ENCODE measurements around the gene SEMA5A.
A peak's percentile ranks its signal among the peaks of the same experiment; 100 is the strongest.

Gene SEMA5A

DNA sequence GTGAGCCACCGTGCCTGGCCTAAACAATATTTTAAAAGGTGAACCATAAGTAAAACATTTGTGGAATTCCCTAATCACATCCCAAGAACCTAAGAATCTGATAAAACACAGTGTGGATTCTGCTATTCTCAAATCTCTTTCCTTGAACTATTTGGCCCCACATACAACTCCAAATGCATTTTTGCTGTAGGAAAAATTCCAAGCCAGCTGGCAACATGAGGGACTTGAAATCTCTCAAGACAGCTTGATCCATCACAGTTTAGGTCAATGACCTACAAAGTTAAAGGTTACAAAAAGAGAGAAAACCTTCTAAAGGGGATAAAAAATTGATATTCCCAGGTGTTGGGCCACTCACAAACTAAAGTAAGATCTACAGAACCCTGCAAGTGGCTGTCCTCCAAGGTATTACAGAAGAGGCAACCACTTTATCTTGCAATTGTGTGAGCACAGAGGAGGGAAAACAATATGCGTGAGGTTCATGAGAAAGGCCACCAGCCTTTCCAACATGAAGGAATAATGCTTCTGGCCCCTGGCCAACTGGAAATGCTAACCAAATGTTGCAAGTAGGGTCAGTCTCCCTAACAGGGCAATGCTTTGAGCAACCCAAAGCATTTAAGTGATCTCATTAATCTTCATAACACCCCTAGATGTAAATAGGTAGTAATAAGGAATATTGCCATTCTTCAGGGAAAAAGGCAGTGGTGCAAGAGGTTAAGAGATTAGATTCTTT is 221.4 kb downstream of the SEMA5A start:
- no peak for DNase-seq (ENCODE audit: low read depth)

DNA sequence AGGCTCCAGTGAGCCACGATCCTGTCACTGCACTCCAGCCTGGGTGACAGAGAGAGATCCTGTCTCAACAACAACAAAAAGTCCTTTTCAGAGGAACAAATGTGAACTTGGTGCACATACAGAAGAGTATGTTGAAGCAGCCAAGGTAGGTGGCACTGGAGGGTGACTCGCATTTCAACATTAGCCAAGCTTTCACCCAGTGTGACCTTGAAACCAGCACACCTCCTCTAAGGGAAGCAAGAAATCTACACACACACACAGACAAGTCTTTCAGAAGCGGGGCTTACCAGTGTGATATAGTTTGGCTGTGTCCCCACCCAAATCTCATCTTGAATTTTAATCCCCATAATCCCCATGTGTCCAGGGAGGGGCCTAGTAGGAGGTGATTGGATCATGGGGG is 225.2 kb downstream of the SEMA5A start:
- DNase-seq (ENCODE audit: low read depth) = no peak

DNA sequence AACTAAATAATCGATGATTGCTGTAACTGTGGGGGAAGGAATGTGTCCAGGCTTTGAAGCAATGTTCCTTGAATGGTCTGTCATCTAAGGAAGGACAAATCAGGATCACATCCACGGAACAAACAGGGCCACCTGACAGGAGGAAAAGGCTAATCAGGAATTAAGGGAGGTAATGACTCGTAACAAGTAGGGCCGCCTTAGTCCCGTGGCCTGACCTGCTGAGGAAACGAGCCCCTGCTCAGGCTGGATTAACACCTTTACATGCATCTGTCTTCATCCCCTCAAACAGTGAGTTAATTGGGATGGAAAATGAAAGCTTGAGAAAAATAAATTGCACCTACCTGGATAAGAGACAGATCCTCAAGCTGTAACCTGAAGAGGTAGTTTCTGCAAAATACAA is 227.8 kb downstream of the SEMA5A start:
- DNase-seq (ENCODE audit: low read depth) = no peak

DNA sequence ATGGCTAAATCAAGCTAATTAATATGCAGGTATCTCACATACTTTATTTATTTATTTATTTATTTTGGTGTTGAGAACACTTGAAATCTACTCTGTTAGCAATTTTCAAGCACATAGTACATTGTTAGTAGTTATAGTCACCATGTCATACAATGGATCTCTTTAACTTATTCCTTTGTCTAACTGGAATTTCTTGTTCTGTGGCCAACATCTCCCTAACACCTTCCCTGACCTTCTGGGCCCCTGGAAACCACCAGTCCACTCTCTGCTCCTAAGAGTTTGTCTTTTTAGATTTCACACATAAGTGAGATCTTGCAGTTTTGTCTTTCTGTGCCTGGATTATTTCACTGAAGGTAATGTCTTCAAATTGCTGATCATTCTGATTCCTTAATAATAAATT is 229.1 kb downstream of the SEMA5A start:
- DNase-seq (ENCODE audit: low read depth) = no peak

DNA sequence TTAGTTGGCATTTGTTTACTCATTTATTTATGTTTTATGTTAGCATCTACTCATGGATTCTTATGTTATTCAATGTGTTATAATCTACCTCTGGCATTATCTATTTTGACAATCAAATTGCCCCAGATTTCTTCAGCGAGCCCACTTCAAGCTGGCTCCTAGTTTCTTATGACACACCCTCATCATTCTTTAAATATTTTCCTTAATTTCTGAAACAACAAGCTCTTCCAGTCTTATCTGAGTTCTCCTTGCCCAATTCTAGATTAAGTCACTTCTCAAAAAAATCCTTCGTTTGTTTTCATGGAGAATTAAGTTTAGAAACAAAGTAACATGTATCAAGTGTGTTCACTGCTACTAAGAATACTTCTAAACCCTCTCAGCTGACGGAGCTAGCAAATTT is 229.8 kb downstream of the SEMA5A start:
- no peak for DNase-seq (ENCODE audit: low read depth)

DNA sequence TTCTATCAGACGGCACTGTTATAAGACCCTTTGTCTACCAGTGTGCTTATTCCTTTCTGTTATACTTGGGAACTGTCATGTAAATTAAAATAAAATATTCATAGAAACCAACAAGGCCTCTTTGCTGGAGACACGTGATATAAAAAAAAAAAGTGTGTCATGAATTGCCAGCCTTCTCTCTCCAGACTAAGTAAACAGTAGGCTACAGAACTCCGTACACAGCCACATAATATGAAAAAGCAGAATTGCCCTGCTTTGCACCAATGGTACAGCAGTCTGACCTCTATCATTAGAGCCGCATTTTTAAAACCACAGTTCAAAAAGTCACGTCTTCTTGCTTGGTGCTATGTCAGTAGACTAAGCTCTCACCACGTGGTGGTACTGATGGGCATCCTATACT is 231.3 kb downstream of the SEMA5A start:
- DNase-seq (ENCODE audit: low read depth) = no peak

DNA sequence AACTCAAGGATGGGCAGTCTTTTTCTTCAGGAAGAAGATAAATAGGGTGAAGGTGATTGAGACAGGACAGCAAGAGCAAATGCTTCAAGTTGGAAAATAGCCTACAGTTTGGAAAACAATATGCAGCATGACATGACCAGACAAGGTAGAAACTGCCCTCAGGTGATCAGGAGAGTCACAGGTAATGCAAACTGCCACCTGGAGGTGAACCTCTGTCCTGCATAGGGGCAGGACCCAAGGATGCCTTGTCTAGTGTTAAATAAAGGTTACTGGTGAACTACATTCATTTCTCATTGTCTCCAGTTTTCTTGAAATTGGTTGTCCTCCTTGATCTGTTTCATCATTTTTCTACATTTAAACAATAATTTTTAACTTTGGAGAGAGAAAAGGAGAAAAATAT is 232.1 kb downstream of the SEMA5A start:
- DNase-seq (ENCODE audit: low read depth) = no peak

DNA sequence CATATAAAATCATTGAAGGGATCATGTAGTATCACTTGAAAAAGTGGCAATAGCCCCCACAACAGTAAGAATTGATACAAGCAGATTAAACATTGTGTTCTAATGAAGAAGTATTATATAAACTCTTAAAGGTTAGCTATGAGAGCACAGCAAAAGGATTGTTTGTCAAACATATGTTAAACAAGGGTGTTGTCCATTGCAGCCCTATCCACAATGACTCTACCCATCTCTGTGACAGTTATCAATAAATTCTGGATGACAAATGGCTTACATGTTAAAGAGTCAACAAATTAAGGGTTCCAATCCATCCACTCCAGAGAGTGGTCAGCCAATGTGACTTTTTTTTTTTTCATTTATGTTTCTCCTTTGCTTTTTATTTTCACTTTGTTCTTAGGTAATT is 238.7 kb downstream of the SEMA5A start:
- DNase-seq (ENCODE audit: low read depth) = no peak

DNA sequence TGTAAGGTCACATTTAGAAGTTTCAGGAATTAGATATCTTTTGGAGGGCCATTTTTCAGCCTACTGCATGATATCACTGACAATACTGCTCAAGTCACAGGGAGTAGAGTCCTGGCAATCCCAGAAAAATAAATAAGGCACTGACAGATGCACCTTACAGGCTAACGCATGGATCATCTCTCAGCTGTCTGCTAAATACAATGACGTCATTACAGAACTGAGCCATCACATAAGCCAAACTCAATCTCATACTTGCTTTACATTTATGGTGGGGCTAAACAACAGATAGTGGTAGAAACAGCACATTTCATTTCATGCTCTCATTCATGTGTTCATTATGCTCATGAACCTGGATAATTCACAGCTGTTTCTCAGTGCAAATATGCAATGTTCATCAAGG is 243.7 kb downstream of the SEMA5A start:
- DNase-seq (ENCODE audit: low read depth) = no peak

DNA sequence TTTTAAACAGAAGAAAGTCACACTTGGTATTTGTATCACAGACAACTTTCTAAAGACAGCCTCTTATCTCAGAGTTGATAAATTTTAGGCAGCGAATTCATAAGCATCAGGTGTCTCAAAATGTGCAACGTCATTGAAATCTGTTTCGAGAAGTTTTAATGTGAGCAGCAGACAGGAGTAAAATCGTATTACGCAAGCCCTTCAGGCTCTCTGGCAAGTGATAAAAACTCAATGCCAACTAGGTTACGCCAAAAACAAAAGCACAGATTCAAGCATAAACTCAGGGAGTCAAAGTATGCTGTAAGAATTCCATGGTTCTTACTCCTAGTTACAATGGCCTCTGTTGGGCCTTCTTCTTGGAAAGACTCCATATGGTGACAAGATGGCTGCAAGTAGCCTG is 244.7 kb downstream of the SEMA5A start:
- no peak for DNase-seq (ENCODE audit: low read depth)

DNA sequence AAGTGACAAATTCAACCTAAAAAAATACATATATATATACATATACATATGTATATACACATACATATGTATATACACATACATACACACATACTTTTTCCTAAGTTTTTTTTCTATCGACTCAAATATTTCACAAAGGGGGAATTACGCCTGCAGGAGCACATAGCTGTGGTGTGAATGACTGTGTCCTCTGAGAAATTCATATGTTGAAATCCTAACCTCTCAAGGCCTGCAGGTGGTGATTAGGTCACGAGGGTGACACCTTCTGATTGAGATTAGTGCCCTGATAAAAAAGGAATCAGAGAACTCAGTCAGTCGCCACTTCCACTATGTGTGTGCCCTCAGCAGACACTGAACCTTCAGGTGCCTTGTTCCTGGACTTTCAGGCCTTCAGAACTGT is 248.7 kb downstream of the SEMA5A start:
- no peak for DNase-seq (ENCODE audit: low read depth)

DNA sequence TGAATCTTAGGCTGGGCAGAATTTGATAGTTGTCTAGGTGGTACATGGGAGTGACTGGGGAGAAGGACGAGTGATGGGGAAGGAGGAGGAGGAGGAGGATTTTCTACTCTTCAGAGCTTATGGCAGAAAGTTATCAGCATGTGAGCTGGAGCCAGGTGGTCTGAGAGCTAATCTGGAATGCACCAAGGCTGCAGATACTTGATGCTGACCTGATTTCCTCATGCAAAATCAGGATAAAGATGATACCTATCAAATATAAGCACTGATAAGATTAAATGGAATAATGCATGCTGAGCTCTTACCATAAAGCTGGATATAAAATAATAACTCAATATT is 250.4 kb downstream of the SEMA5A start:
- DNase-seq (ENCODE audit: low read depth) = no peak

DNA sequence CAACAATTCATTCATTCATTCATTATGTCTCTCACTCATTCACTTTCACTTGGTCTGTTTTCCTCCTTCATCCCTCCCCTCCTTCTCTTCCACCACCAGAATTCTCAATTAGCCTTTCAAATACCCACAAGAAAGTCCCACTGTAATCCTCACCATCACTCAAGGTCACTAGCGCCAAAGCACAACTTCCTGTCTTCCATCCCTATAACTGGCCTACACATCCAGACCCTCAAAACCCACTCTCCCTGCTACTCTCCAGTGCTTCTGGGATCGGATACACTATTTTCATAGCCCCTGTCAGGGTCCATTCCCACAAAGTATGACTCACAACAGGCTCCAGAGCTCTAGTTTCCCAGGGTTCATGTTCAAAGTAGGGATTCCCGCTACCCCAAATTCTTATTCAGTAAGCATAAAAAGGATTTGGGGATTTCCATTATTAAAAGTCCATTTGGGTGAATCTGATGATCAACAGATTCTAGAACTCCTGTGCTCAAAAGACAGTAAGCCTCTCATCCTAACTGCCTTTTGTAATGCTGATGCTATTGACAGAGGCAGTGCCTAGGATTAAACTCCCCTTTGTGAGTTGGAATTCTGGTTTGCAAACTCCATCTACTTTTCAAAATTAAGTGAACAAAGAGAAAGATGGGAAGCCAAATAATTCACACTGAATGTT is 250.9 kb downstream of the SEMA5A start:
- no peak for DNase-seq (ENCODE audit: low read depth)

DNA sequence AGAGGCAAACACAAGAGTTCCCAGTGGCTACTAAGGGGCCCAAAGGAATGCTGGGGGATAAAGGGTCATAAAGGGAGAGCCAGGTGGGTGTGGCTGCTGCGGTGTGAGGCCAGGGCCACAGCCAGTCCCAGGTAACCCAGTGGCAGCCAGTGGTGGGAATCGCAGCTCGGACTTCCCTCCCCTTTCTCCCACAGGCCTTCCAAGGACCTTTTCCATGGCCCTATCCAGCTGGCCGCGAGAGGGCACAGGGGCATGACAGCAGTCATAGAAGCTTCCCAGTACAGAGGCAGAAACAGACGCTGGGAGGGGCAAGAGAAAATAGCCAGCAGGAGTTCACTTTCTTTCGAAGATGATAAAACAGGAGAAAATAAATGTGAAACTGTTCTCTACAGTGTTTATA is 257.6 kb downstream of the SEMA5A start:
- no peak for DNase-seq (ENCODE audit: low read depth)

DNA sequence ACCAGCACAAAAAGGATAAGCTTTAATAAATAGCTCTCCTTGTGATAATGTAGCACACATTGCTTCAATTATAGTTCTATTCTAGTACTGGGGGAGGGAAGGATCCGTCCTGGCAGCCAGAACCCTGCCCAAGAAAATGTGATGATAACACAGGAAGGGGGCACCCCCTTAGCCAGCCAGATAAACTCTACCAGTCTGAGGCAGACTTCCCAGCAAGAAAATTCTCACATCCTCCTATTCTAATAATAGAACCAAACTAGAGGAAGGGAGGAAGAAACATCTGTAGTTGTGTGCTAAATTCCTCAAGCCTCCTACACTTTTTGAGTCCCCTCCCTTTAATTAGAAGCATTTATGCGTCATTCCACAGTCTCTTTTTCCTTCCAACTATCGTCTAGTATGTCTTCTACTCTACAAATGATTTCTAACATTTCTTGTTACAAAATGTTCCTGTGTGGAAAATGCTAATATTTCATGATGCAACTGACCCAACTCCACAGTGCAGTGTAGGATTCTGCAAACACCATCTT is 261.0 kb downstream of the SEMA5A start:
- DNase-seq (ENCODE audit: low read depth) = peak; percentile 18

DNA sequence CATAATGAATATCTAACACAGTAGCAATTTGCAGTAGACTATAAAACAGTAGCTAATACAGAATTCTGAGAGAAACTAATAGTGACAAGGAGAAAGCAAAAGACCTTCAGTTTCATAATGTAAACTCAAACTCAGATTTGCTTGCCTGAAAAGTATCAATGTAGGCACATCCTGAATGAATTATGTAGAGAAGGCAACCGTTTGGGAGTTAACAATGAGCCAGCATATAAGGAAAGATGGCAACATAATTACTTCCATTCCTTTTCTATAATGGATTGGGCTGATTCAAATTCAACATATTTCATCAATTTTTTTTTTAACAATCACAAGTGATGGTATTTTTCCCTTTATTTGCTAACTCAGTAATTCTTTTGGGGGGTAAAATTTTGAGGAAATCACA is 261.6 kb downstream of the SEMA5A start:
- no peak for DNase-seq (ENCODE audit: low read depth)

DNA sequence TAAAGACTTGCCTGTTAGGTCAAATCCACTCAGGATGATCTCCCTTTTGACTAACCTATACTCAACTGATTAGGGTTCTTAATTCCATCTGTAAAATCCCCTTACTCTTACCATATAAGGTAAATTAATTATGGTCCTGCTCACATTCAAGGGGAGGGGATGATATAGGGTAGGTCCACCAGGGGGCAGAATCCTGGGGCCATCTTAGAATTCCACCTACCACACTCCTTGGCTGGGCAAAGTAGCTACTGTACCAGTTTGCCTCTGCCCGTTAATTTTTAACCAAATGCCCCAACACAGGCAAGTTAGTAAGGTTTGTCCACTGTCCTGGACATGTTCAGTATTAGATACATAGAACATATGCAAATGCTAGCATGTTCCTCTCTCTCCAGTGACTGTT is 262.4 kb downstream of the SEMA5A start:
- DNase-seq (ENCODE audit: low read depth) = no peak

DNA sequence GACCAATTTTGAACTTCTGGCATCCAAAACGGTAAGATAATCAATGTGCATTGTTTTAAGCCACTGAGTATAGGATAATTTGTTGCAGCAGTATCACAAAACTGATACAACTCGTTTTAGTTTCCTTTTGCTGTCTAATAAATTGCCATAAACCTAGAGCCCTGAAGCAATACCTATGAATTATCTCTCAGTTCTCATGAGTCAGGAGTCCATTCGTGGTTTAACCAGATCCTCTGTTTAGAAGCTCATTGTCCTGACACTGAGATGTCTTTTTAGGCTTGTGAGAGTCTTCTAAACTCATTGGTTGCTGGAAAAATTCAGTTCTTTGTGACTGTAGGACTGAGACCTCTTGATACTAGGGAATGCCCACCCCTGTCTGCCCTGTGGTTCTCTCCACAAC is 262.9 kb downstream of the SEMA5A start:
- no peak for DNase-seq (ENCODE audit: low read depth)

DNA sequence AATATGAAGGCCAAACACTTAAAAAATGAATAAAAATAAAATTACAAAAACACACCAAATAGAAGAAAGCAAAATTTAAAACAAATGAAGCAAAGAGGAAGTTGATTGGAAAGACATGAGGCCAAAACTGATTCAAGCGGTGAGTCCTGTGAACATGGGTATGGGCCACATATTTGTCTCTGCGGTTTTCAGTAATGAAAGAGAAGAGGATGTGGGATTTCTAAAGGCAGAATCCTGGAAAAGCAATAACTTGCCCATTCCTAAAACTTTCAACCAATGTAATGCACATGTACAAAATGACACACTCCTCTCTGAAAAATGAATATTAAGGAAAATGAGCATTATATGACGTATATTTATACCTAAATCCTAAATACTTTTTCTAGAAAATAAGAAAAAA is 263.7 kb downstream of the SEMA5A start:
- DNase-seq (ENCODE audit: low read depth) = no peak

DNA sequence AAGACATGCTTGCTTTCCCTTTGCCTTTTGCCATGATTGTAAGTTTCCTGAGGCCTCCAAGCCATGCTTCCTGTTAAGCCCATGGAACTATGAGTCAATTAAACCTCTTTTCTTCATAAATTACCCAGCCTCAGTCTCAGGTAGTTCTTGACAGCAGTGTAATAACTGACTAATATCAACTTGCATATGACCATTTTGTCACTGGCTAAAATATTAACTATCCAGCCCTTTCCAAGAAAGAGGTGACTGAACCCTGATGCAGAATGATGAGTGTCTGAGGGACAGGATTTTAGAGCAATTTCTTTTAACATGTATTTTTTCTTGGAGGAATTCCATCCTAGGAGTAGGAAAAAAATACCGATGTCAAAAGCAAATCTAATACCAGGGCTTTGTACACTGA is 266.1 kb downstream of the SEMA5A start:
- DNase-seq (ENCODE audit: low read depth) = no peak

DNA sequence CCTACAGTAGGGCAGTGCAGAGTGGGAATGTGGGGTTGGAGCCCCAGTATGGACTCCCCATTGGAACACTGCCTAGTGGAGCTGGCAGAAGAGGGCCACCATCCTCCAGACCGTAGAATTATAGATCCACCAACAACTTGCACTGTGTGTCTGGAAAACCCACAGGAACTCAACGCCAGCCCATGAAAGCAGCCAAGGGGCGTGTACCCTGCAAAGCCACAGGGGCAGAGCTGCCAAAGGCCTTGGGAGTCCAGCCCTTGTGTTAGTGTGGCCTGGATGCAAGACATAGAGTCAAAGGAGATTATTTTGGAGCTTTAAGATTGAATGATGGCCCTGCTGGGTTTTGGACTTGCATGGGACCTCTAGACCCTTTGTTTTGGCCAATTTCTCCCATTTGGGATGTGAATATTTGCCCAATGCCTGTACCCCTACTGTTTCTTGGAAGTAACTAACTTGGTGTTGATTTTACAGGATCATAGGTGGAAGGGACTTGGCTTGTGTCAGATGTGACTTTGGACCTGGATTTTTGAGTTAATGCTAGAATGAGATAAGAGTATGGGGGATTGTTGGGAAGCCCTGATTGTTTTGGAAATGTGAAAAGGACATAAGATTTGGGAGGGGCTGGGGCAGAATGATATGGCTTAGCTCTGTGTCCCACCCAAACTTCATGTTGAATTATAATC is 266.8 kb downstream of the SEMA5A start:
- no peak for DNase-seq (ENCODE audit: low read depth)

DNA sequence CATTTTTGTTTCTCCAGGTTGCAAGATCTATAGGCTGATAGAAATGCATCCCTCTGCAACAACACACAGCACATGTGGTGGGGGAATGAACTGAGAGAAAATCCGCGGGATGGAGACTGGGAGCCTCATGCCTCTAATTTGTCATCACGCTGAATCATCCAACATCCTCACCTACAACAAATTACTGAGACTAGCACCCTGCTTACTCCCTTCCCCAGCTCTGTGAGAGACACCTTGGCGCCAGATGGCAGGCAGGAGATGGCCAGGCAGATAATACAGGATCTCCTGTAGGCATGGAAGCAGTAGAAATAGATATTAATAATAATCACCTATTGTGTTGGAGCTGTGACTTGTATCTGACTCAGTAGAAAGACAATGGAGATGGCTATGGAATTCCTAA is 276.9 kb downstream of the SEMA5A start:
- DNase-seq (ENCODE audit: low read depth) = no peak

DNA sequence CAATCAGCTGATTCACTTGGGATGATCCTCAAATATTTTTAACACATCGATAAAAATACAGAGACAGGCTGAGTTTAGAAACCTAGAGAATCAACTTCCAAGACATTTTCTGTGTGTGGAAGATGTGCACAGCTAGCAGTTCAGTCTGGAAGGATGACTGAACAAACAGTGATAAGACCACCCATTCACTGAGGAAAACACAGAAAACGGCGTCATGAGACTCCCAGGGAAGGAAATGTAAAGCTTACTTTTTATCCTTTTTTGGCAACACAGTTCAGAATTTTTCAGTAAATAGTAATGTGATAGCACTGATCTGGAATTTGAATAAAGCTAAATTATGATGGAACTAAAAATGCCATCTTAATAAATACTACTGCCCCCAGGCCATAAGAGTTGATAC is 277.6 kb downstream of the SEMA5A start:
- DNase-seq (ENCODE audit: low read depth) = no peak

Measured in HS-5 (cell line).